HepG2 (cell line): ENCODE data around the gene ME3. TPM values are rescaled to one million over a fixed set of nuclear protein-coding genes. Genes with fewer than 3 reads are reported as not detected.
A peak's percentile ranks its signal among the peaks of the same experiment; 100 is the strongest.

ENCODE experiments used
- ATF1 ChIP-seq: IDR thresholded peaks from 2 replicates; pipeline ENCODE4 v1.6.1; 2016; ENCODE audit warnings: mild to moderate bottlenecking, control low read depth
- CEBPG ChIP-seq: IDR thresholded peaks from 2 replicates; pipeline ENCODE4 v1.6.1; 2016
- DBP ChIP-seq: sonication (generic); formaldehyde crosslinking; IDR thresholded peaks from 2 replicates; pipeline ENCODE4 v1.4.0; 2020; ENCODE audit warnings: missing genetic modification reagents; ENCODE audit errors: not compliant biosample characterization
- FOXK1 ChIP-seq: sonication (generic); formaldehyde crosslinking; IDR thresholded peaks from 2 replicates; pipeline ENCODE4 v1.4.0; 2020; ENCODE audit warnings: low read depth, missing genetic modification reagents, borderline replicate concordance
- FOXK2 ChIP-seq: fragments of 450-650 bp; IDR thresholded peaks from 2 replicates; pipeline ENCODE4 v1.6.1; 2016
- HMG20A ChIP-seq: IDR thresholded peaks from 2 replicates; pipeline ENCODE4 v1.6.1; 2016; ENCODE audit warnings: borderline replicate concordance
- HNF4A ChIP-seq: sonication (generic); formaldehyde crosslinking; IDR thresholded peaks from 2 replicates; pipeline ENCODE4 v1.4.0; 2020; ENCODE audit warnings: missing genetic modification reagents
- HNRNPK ChIP-seq: fragments of 200-400 bp; formaldehyde crosslinking; IDR thresholded peaks from 2 replicates; pipeline ENCODE4 v1.6.1; 2018; ENCODE audit warnings: low read length, low read depth, moderate library complexity, mild to moderate bottlenecking; ENCODE audit not compliant: poor library complexity, severe bottlenecking
- HNRNPL ChIP-seq: fragments of 200-400 bp; formaldehyde crosslinking; IDR thresholded peaks from 2 replicates; pipeline ENCODE4 v1.6.1; 2017; ENCODE audit warnings: mild to moderate bottlenecking, low read depth, low read length
- ISX ChIP-seq: sonication (generic); formaldehyde crosslinking; conservative IDR thresholded peaks from 2 replicates; pipeline ENCODE4 v1.5.0; 2020; ENCODE audit warnings: missing genetic modification reagents
- KLF11 ChIP-seq: IDR thresholded peaks from 2 replicates; pipeline ENCODE4 v1.6.1; 2016; ENCODE audit warnings: missing compliant biosample characterization
- KLF15 ChIP-seq: sonication (generic); formaldehyde crosslinking; IDR thresholded peaks from 2 replicates; pipeline ENCODE4 v1.8.1; 2023; ENCODE audit warnings: borderline replicate concordance, mild to moderate bottlenecking, inconsistent platforms, missing genetic modification reagents, mixed read lengths
- KLF9 ChIP-seq: IDR thresholded peaks from 2 replicates; pipeline ENCODE4 v1.6.1; 2016; ENCODE audit warnings: low read depth
- MEF2D ChIP-seq: sonication (generic); formaldehyde crosslinking; IDR thresholded peaks from 2 replicates; pipeline ENCODE4 v1.5.1; 2020; ENCODE audit warnings: mild to moderate bottlenecking, missing genetic modification reagents
- MIXL1 ChIP-seq: IDR thresholded peaks from 2 replicates; pipeline ENCODE4 v1.6.1; 2016
- NAIF1 ChIP-seq: sonication (generic); formaldehyde crosslinking; IDR thresholded peaks from 2 replicates; pipeline ENCODE4 v1.5.0; 2020; ENCODE audit warnings: mild to moderate bottlenecking, missing genetic modification reagents, borderline replicate concordance
- NFYC ChIP-seq: IDR thresholded peaks from 2 replicates; pipeline ENCODE4 v1.6.1; 2016; ENCODE audit warnings: missing genetic modification reagents, missing compliant biosample characterization
- NKX3-1 ChIP-seq: sonication (generic); formaldehyde crosslinking; IDR thresholded peaks from 2 replicates; pipeline ENCODE4 v1.5.0; 2020; ENCODE audit warnings: missing genetic modification reagents
- PHF5A ChIP-seq: IDR thresholded peaks from one replicate; pipeline ENCODE4 v1.6.1; 2018; ENCODE audit warnings: low read depth, missing genetic modification reagents; ENCODE audit not compliant: unreplicated experiment
- RXRA ChIP-seq: sonication (generic); formaldehyde crosslinking; IDR thresholded peaks from 2 replicates; pipeline ENCODE4 v1.5.1; 2020; ENCODE audit warnings: missing genetic modification reagents
- SAP130 ChIP-seq: IDR thresholded peaks from 2 replicates; pipeline ENCODE4 v1.6.1; 2016; ENCODE audit warnings: low read depth
- TOE1 ChIP-seq: sonication (generic); formaldehyde crosslinking; IDR thresholded peaks from 2 replicates; pipeline ENCODE4 v1.4.0; 2020; ENCODE audit warnings: mild to moderate bottlenecking, missing genetic modification reagents
- TOPORS ChIP-seq: sonication (generic); formaldehyde crosslinking; IDR thresholded peaks from 2 replicates; pipeline ENCODE4 v1.8.0; 2023; ENCODE audit warnings: mild to moderate bottlenecking, missing genetic modification reagents
- WIZ ChIP-seq: sonication (generic); formaldehyde crosslinking; IDR thresholded peaks from 2 replicates; pipeline ENCODE4 v1.5.1; 2020; ENCODE audit warnings: mild to moderate bottlenecking, missing genetic modification reagents
- ZKSCAN5 ChIP-seq: sonication (generic); formaldehyde crosslinking; IDR thresholded peaks from 2 replicates; pipeline ENCODE4 v1.5.1; 2020; ENCODE audit warnings: mild to moderate bottlenecking, missing genetic modification reagents
- ZNF180 ChIP-seq: sonication (generic); formaldehyde crosslinking; IDR thresholded peaks from 2 replicates; pipeline ENCODE4 v1.4.0; 2020; ENCODE audit warnings: low read depth, missing genetic modification reagents, borderline replicate concordance
- ZNF264 ChIP-seq: sonication (generic); formaldehyde crosslinking; IDR thresholded peaks from 2 replicates; pipeline ENCODE4 v1.4.0; 2020; ENCODE audit warnings: missing genetic modification reagents
- polyA plus RNA-seq, 8 experiments: library from polyadenylated mRNA; depleted of rRNA in 3 of 8; stranded (reverse) in 7 of 8; unstranded in 1 of 8; fragments of >200 nt; fragmentation: Illumina TruSeq in 4 of 8; extraction: Trizol in 4 of 8; gene quantifications; 2 replicates each; pipeline versions ENCODE4 v1.2.1 to v1.2.3, GENCODE V29; 2011 to 2016; ENCODE audit warnings: low read depth in 4 of 8, missing spikeins in 1 of 8, mixed read lengths in 1 of 8; ENCODE audit not compliant: insufficient read depth in 1 of 8
- total RNA-seq, 5 experiments: library from RNA; depleted of rRNA; stranded (reverse); fragments of >200 nt; fragmentation: Illumina TruSeq; extraction: Trizol; gene quantifications; 2 replicates each; pipeline ENCODE4 v1.2.3, GENCODE V29; 2016; ENCODE audit warnings: low read depth in 1 of 5
- TF ChIP-seq, protein P1 (sequence below): sonication (generic); formaldehyde crosslinking; conservative IDR thresholded peaks from 2 replicates; pipeline ENCODE4 v1.4.0; 2020; ENCODE audit warnings: missing genetic modification reagents
- TF ChIP-seq, protein P2 (sequence below): sonication (generic); formaldehyde crosslinking; IDR thresholded peaks from 2 replicates; pipeline ENCODE4 v1.4.0; 2020; ENCODE audit warnings: missing genetic modification reagents

ME3 gene
- total and polyA plus RNA-seq, 2 of the 13 experiments (the other 11 are each of a cell fraction or from before 2014, with no cell fraction given) = not detected

- TF ChIP-seq, protein P1, sequence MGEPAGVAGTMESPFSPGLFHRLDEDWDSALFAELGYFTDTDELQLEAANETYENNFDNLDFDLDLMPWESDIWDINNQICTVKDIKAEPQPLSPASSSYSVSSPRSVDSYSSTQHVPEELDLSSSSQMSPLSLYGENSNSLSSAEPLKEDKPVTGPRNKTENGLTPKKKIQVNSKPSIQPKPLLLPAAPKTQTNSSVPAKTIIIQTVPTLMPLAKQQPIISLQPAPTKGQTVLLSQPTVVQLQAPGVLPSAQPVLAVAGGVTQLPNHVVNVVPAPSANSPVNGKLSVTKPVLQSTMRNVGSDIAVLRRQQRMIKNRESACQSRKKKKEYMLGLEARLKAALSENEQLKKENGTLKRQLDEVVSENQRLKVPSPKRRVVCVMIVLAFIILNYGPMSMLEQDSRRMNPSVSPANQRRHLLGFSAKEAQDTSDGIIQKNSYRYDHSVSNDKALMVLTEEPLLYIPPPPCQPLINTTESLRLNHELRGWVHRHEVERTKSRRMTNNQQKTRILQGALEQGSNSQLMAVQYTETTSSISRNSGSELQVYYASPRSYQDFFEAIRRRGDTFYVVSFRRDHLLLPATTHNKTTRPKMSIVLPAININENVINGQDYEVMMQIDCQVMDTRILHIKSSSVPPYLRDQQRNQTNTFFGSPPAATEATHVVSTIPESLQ (CRISPR knock-in tag) = no peak
- no peak for TF ChIP-seq NAIF1 (CRISPR knock-in tag)
- TF ChIP-seq, protein P2, sequence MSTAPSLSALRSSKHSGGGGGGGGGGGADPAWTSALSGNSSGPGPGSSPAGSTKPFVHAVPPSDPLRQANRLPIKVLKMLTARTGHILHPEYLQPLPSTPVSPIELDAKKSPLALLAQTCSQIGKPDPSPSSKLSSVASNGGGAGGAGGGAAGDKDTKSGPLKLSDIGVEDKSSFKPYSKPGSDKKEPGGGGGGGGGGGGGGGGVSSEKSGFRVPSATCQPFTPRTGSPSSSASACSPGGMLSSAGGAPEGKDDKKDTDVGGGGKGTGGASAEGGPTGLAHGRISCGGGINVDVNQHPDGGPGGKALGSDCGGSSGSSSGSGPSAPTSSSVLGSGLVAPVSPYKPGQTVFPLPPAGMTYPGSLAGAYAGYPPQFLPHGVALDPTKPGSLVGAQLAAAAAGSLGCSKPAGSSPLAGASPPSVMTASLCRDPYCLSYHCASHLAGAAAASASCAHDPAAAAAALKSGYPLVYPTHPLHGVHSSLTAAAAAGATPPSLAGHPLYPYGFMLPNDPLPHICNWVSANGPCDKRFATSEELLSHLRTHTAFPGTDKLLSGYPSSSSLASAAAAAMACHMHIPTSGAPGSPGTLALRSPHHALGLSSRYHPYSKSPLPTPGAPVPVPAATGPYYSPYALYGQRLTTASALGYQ = peak; percentile 95
- 0 out of 2 replicates have a peak, but pooled peaks have one; percentile 25 for TF ChIP-seq MEF2D (CRISPR knock-in tag)
- peak; percentile 83 for TF ChIP-seq HMG20A
- TF ChIP-seq ZNF180 (CRISPR knock-in tag) = no peak
- TF ChIP-seq TOPORS = no peak
- TF ChIP-seq FOXK2 = no peak
- peak; percentile 71; the same call in 1 of the 2 replicates for TF ChIP-seq FOXK1
- no peak for TF ChIP-seq DBP (CRISPR knock-in tag)
- no peak for TF ChIP-seq HNRNPK
- TF ChIP-seq CEBPG (CRISPR knock-in tag) = peak; percentile 67
- TF ChIP-seq ATF1 (CRISPR knock-in tag) = peak; percentile 54; the same call in 1 of the 2 replicates
- 0 out of 2 replicates have a peak, but pooled peaks have one; percentile 56 for TF ChIP-seq TOE1 (CRISPR knock-in tag)
- 0 out of 2 replicates have a peak, but pooled peaks have one; percentile 5 for TF ChIP-seq HNF4A (CRISPR knock-in tag)
- TF ChIP-seq MIXL1 (CRISPR knock-in tag) = peak; percentile 83; the same call in 1 of the 2 replicates
- TF ChIP-seq RXRA = no peak; the same call in 1 of the 2 replicates
- TF ChIP-seq ZKSCAN5 (CRISPR knock-in tag) = no peak
- TF ChIP-seq KLF15 (CRISPR knock-in tag) = no peak
- no peak for TF ChIP-seq KLF9 (CRISPR knock-in tag)
- no peak for TF ChIP-seq PHF5A (CRISPR knock-in tag)
- no peak for TF ChIP-seq WIZ (CRISPR knock-in tag)
- TF ChIP-seq NFYC (CRISPR knock-in tag) = no peak
- no peak for TF ChIP-seq KLF11 (CRISPR knock-in tag)
- TF ChIP-seq ZNF264 (CRISPR knock-in tag) = no peak
- no peak for TF ChIP-seq ISX (CRISPR knock-in tag)
- no peak for TF ChIP-seq HNRNPL
- TF ChIP-seq NKX3-1 (CRISPR knock-in tag) = peak; percentile 56; the same call in 1 of the 2 replicates
- peak; percentile 22; the same call in 1 of the 2 replicates for TF ChIP-seq SAP130 (CRISPR knock-in tag)
Measured at GRCh38 chr11:86706338-86707131, 34.1 kb upstream of the ME3 start (continued).
